Uterus (tissue), 2 donors: ENCODE measurements around the gene DNAJC9.

Source experiments
- POLR2A ChIP-seq, 2 donors: fragments of 450-650 bp; IDR thresholded peaks; one replicate each; pipeline ENCODE4 v1.6.1; 2016; ENCODE audit warnings: antibody characterized with exemption in 2 of 2, mild to moderate bottlenecking in 1 of 2, moderate library complexity in 1 of 2
- TF ChIP-seq, protein P1 (sequence below), 4 experiments: fragments of 200-600 bp in 2 of 4; fragments of 450-650 bp in 2 of 4; sonication (generic) in 2 of 4; IDR thresholded peaks; one replicate each; pipeline ENCODE4 v1.5.1; 2016 to 2019; ENCODE audit warnings: antibody characterized with exemption in 4 of 4, mild to moderate bottlenecking in 2 of 4, moderate library complexity in 1 of 4

DNA sequence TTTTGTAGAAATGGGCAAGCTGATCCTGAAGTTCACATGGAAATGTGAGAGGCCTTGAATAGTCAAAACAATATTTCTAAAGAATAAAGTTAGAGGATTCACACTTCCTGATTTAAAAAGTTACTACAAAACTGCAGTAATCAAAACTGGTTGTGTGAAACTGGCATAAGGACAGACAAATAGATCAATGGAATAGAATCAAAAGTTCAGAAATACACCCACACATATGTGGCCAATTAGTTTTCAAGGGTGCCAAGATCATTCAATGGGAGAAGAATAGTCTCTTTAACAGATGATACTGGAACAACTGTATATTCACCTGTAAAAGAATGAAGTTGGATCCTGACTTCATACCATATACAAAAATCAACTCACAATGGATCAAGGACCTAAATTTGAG is 27.7 kb downstream of the DNAJC9 start:
- TF ChIP-seq, protein P1, sequence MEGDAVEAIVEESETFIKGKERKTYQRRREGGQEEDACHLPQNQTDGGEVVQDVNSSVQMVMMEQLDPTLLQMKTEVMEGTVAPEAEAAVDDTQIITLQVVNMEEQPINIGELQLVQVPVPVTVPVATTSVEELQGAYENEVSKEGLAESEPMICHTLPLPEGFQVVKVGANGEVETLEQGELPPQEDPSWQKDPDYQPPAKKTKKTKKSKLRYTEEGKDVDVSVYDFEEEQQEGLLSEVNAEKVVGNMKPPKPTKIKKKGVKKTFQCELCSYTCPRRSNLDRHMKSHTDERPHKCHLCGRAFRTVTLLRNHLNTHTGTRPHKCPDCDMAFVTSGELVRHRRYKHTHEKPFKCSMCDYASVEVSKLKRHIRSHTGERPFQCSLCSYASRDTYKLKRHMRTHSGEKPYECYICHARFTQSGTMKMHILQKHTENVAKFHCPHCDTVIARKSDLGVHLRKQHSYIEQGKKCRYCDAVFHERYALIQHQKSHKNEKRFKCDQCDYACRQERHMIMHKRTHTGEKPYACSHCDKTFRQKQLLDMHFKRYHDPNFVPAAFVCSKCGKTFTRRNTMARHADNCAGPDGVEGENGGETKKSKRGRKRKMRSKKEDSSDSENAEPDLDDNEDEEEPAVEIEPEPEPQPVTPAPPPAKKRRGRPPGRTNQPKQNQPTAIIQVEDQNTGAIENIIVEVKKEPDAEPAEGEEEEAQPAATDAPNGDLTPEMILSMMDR (IDR thresholded peaks at IDR 0.05), result no peak
- no peak for TF ChIP-seq POLR2A (IDR thresholded peaks at IDR 0.05)
